ENCODE measurements around the gene DGCR6.
"Not testable (repeated sequence)": the region's sequence is repeated elsewhere in the genome, so short reads cannot be mapped to it uniquely, and the experiment has no call there.

The DGCR6 gene

DNA sequence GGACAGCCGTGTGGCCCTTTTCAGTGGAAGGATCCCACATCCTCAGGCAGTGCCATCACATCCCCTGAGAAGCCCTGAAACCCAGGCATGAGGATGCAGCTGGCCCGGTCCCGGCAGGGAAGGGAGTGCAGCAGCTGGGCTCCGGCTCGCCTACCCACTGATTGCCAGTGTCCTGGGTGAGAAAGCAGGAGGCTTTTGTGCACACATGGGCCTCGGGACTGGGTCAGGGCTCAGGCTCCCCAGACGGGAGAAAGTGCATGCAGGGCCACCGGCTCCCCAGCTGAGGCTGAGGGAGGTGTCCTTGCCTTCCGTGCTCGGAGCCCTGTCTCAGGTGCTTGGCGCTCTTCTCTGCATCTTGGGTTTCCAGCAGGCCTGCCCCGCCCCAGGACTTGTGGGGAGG is 53.6 kb downstream of the DGCR6 start:
- H3K4me3 ChIP-seq (ENCODE audit: low read depth, low read length); DNase-seq (ENCODE audit: low read depth): not testable (repeated sequence)

DNA sequence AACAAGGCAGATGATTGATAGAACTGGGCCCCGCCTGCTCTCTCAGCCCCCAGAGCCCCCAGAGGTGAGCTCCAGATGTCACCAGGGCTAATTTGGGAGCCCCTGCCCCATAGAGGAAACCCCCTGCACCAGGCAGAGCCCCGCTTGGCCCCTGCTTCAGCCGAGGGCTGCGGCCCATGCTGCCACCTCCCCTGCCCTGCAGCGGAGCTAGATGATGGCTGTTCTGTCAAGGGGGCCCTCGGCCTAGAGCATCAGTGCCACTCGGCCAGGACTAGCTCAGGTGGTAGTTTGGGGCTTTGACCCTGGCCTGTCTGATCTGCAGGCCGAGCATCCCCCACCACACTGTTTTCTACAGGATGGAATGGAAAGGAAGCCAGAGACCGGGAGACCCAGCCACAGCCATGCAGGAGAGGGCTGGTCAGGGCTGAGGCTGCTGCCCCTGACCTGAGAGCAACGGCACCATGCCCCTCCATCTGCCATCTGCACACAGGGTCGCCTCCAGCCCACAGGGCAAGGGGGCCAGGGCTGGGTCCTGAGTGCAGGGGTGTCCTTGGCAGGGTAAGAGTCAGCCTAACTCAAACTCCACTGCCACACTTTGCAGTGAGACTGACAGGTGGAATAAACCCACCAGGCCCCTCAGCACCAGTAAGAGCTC is 54.2 kb downstream of the DGCR6 start:
- DNase-seq (ENCODE audit: low read depth); H3K4me3 ChIP-seq (ENCODE audit: low read depth, low read length): not testable (repeated sequence)

DNA sequence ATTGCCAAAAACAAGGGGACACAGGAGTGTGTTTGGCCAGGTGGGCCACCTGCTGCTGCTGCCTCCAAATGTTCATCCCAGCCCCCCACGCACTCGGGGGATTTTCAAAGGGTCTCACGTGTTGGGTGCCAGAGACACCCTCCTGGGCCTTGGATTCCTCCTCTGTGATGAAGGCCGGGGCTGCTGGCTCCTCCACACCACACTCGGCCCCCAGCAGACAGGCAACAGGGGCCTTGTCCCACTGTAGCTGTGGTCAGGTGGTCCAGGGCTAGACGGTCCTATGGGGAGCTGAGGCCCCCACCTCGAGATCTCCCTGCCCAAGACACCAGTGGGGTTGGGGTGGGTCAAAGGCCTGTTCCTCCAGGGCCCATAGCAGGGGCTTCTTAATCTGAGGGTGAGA is 55.1 kb downstream of the DGCR6 start:
- DNase-seq (ENCODE audit: low read depth); H3K4me3 ChIP-seq (ENCODE audit: low read depth, low read length): not testable (repeated sequence)

Measured in choroid plexus epithelial cell (primary cell).